ACHN (cell line): Measurements from ENCODE around the gene HERC3.

Experiments used
- DNase-seq: peaks from one replicate; pipeline ENCODE4 v3.0.0-alpha.2; 2015
- in situ Hi-C: cut with HindIII; loops from 2 replicates; pipeline ENCODE4 v1.10.0; 2017; ENCODE audit warnings: low sequenced_read_pairs, low pct_ligation_motif_present, low pct_unique_long_range_greater_than_20kb

Gene HERC3

DNA sequence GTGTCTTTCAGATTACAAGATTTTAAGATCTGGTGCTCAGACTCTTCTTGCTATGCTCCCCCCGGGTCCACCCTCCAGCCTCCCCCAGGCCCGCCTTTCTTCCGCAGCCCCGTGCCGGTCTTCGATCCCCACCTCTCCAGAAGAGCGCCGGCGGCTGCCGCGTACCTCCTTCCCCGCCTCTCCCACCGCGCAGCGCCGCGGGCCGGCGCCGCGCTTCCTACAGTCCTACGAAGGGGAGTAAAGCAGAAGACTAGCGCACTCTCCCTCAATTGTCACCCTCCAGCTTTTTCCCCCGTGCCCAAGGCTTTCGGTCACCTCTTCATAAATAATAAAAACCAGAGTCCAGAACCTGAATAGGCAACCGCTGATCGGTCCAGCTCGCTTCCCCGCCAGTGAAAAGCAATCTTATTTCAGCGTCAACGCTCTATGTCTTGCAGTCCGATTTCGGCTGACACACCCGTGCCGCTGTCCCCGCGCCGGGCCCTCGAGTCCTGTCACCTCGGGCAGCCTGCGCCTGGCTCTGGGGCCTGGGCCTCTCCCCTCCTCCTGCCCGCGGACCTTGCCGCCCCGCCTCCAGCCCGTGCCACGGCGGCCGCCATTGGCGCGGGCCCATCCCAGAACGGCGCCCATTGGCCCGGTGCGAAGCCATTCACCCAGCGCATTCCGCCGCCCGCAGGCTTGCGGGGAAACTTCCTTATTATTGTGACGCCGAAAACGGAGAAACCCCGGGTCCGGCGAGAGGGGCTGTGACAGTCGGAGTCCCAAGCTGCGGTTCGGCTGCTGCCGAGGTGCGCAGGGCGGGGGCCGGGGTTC is at the start of gene HERC3:
TSS of gene HERC3 (plus strand) at position 694 of the 813 bp plus-strand sequence. CDS start 13,344 bp downstream, outside the sequence.
- DNase-seq = peak; percentile 80
- in situ Hi-C loops = no loop called here

DNA sequence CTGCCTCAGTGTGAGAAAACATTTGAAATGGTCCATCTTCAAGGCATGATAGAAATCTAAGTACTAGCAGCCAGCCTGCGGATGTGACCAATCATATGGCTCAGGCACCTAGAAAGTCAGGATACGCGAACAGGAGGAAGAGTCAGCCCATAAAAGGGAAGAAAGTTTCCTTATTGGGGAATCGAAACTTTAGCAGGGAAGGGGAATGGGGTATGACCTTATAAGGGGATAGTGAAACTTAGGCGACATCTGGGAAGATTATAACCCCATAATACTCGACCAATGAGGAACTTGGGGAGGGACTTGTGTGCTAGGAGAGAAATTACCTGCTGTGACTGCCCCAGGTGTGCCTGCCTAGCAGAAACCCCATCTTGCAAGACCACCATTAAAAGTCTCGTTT is 42.5 kb upstream of the HERC3 start:
- no peak for DNase-seq
- in situ Hi-C loops = no loop called here

DNA sequence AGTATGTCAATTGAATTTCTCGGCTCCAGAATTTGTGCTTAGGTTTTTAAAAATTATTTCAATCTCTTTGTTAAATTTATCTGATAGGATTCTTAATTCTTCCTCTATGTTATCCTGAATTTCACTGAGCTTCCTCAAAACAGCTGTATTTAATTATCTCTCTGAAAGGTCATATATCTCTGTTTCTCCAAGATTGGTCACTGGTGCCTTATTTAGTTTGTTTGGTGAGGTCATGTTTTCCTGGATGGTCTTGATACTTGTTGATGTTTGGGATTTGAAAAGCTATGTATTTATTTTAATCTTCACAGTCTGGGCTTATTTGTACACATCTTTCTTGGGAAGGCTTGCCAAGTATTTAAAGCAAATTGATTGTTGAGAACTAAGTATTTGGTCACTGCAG is 24.7 kb upstream of the HERC3 start:
- in situ Hi-C loops = no loop called here
- DNase-seq = no peak

DNA sequence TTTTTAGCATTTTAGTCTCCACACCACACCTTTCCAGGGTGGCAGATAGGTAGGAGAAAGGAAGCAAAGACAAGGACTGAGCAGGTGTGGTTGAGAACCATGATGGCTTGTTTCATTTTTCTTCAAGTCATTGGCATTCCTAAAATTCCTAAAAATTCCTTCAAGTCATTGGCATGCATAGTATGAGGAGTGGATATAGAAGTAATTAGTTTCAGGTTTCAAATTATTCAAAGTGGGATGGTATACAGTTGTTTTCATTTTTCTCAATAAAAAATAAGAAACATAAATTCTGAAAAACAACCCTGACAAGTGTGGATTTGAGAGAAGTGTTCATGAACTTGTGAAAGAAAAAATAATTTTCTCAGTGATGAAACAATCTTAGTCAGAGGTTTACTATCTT is 22.3 kb upstream of the HERC3 start:
- no peak for DNase-seq
- in situ Hi-C loops = no loop called here

DNA sequence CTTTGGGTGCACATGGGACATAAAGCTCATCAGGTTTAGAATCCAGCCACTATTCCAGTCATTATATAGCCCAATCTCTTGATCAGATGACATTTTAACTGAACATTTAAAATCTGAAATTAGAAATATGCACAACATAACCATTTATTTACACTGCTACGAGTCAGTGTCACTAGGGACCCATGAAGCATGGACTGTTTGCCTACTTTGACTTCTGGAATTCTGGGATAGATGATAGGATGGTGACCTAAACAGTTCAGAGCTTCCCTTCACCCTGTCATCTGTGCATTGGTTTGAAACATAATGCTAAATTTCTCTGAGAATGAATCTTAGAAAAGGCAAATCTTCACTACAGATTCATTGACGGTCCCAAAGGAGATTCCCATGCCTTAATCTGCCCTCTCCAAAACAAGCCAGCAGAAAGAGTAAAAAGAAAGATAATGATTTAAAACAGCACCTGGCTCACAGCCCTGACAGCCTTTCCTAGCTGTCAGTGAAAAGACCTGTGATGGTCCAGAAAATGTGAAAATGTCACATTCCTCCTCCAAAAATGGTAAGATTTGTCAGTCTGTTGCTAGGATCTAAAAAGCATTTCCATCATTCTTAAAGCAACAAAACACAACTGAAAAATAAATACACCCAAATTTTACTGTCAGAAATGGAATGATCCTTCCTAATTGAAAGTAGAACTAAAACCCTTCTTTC is 18.9 kb upstream of the HERC3 start:
- in situ Hi-C loops = no loop called here
- no peak for DNase-seq

DNA sequence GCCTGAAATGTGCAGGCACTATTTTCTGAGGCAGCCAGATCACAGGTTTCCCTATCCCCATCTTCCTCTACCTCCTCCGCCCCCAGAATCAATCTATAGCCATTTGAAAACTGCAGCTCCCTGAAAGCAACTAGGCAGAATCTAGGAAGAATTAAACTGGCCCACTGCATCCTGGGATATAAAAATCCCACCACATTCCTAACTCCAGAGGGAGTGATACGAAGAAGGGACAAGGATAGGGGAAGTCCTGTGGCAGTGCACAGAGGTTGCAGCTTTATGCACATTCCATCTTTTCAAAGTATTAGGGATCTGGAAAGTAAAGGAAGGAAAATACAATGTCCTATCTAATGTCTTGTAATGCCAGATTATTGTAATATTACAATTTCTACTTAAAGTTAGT is 18.3 kb upstream of the HERC3 start:
- in situ Hi-C loops = no loop called here
- DNase-seq = peak; percentile 54

- no peak for DNase-seq
- in situ Hi-C loops = no loop called here
These were observed 17.1 kb upstream of the HERC3 start for GRCh38 chr4:88575186-88575585.

DNA sequence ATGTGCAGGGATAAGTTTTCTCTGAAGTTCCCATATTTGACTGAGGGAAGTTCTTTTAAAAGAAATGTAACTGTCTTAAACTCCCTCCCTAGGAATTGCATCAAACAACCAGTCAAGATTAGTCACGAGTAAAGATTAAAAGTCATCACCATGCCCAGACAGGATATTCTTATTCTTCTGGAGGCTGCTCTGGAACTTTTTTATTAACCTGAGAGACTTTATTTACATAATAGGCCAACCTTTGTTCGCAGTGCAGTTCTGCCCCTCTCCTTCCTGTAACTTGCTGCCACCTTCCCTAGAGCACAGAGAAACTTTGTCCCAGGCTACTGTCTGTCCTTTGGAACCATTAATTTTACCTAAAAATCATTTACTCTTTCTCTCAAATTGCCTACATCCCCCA is 9.8 kb upstream of the HERC3 start:
- in situ Hi-C loops = no loop called here
- DNase-seq = no peak

- in situ Hi-C loops = no loop called here
- no peak for DNase-seq
These were observed 8.4 kb upstream of the HERC3 start for GRCh38 chr4:88583631-88584470.

DNA sequence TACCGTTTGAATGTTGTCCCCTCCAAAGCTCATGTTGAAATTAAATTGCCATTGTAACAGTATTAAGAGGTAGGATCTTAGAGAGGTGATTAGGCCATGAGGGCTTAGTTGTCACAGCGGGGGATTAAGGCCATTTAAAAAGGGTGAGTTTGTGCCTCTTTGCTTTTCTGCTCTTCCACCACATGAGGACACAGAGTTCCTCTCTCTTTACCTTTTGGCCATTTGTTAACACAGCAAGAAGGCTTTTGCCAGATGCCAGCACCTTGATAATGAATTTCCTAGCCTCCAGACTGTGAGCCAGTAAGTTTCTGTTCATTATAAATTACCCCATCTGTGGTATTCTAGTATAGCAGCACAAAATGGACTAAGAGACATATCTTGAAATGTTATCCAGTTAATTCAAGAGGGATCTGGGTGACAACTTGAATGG is 7.8 kb upstream of the HERC3 start:
- in situ Hi-C loops = no loop called here
- no peak for DNase-seq

DNA sequence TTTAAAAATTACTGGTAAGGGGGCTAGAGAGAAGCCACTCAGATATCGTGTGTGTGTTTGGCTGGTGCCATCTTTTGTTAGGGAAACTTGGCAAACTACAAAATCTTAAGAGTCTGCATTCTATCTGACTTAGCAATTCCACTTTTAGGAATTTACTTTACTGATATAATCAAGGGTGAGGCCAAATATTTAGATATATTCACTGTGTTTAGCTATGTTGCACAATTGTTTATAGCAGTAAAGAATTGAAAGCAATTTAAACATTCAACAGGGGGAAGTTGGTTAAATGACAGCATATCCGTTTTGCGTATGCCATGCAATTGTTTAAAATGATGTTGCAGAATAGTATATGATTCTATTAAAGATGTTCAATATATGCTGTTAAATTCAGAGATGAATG is 6.4 kb upstream of the HERC3 start:
- in situ Hi-C loops = no loop called here
- no peak for DNase-seq

DNA sequence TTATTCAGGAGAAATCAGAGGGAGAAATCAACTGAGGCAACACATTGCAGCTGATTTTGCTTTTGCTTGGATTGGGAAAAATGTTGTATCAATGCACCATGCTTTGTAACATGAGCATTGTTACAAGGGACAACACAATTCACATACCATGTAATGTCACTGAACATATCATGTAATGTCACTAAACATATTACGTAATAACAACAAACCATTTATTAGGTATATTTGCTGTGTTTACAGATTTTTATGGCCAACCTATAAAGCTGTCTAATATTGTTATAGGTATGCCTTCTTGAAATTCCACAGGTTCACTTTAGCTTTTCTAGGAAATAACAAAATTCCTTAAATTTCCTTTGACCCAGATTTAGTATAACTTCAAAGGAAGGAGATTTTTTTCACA is 5.0 kb upstream of the HERC3 start:
- no peak for DNase-seq
- in situ Hi-C loops = no loop called here

GRCh38 chr4:88592600-88593448 is 544 bp downstream of the HERC3 start:
- DNase-seq = peak; percentile 65
- in situ Hi-C loops = no loop called here

GRCh38 chr4:88597970-88598660 is 5.8 kb downstream of the HERC3 start:
- in situ Hi-C loops = no loop called here
- no peak for DNase-seq

DNA sequence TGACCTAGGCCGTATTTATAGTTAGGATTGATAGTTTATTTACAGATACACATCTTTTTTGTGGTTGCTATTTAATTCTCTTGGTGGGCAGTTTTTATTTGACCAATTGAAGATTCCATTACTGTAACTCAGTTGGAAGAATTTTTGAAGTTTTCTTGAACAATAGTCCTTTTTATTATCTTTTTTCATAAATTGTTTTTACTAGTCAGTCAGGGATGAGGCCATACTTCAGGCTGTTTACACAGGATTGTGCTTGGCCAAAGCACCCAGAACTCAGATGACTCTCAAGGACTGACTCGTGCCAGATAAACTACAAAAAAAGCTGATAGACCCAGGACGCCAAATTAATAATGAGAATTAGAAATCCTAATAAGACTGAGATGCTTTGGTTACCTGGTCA is 7.0 kb downstream of the HERC3 start:
- in situ Hi-C loops = no loop called here
- no peak for DNase-seq

DNA sequence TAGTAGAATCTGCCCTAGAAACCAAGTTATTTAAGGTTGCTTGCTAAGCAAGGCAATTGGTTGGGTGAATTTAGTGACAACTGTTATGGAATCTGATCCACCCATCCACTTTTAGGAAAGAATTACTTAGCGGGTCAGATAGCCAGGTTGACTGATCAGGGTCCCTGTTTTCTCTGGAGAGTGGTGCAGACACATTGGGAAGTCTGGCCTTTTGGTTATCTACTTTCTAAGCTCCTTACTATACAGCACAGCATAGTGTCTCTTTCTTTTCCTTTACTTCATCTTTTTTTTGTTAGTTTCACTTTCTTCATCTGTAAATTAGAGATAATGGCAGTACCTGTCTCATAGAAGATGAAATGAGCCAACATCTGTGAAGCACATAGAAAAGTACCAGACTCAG is 7.4 kb downstream of the HERC3 start:
- in situ Hi-C loops = no loop called here
- DNase-seq = no peak

GRCh38 chr4:88600176-88600838 is 8.0 kb downstream of the HERC3 start:
- no peak for DNase-seq
- in situ Hi-C loops = no loop called here
